Skeletal muscle tissue (tissue), 5 donors: ENCODE data around the gene C1QL2. TPM values are rescaled to one million over a fixed set of nuclear protein-coding genes. Genes with fewer than 3 reads are reported as not detected.

Source experiments
- H3K27ac ChIP-seq: one replicate; pipeline ENCODE4 v1.7.0; 2013; ENCODE audit warnings: mild to moderate bottlenecking, low read depth, low read length, inconsistent platforms
- H3K27me3 ChIP-seq, 3 donors: one replicate each; pipeline ENCODE4 v1.7.0; 2013; ENCODE audit warnings: low read length in 3 of 3; ENCODE audit not compliant: control insufficient read depth in 3 of 3, insufficient read depth in 3 of 3
- H3K36me3 ChIP-seq, 3 donors: one replicate each; pipeline ENCODE4 v1.7.0; 2013; ENCODE audit warnings: low read length in 3 of 3; ENCODE audit not compliant: control insufficient read depth in 3 of 3, insufficient read depth in 3 of 3
- H3K4me1 ChIP-seq, 3 donors: one replicate each; pipeline ENCODE4 v1.7.0; 2013; ENCODE audit warnings: low read length in 3 of 3, mild to moderate bottlenecking in 3 of 3; ENCODE audit not compliant: control insufficient read depth in 3 of 3, insufficient read depth in 3 of 3
- H3K4me3 ChIP-seq, 3 donors: one replicate each; pipeline ENCODE4 v1.7.0; 2013; ENCODE audit warnings: low read length in 3 of 3
- H3K9ac ChIP-seq, 3 donors: one replicate each; pipeline ENCODE4 v1.7.0; 2013; ENCODE audit warnings: low read length in 3 of 3, mild to moderate bottlenecking in 3 of 3, moderate library complexity in 2 of 3, low read depth in 1 of 3
- H3K9me3 ChIP-seq, 3 donors: one replicate each; pipeline ENCODE4 v1.7.0; 2013; ENCODE audit warnings: low read length in 3 of 3; ENCODE audit not compliant: control insufficient read depth in 3 of 3
- small RNA-seq: library from RNA; depleted of rRNA; stranded (forward); fragments of <200 nt; gene quantifications from one replicate; pipeline ENCODE3, GENCODE V24; 2014
- total RNA-seq: library from RNA; depleted of rRNA; stranded (reverse); fragments of >200 nt; gene quantifications from one replicate; pipeline ENCODE4 v1.2.3, GENCODE V29; 2014
- donor health status: Osteomylitis.

The C1QL2 gene
- total RNA-seq, 1 donor from 2014 or later: not detected

DNA sequence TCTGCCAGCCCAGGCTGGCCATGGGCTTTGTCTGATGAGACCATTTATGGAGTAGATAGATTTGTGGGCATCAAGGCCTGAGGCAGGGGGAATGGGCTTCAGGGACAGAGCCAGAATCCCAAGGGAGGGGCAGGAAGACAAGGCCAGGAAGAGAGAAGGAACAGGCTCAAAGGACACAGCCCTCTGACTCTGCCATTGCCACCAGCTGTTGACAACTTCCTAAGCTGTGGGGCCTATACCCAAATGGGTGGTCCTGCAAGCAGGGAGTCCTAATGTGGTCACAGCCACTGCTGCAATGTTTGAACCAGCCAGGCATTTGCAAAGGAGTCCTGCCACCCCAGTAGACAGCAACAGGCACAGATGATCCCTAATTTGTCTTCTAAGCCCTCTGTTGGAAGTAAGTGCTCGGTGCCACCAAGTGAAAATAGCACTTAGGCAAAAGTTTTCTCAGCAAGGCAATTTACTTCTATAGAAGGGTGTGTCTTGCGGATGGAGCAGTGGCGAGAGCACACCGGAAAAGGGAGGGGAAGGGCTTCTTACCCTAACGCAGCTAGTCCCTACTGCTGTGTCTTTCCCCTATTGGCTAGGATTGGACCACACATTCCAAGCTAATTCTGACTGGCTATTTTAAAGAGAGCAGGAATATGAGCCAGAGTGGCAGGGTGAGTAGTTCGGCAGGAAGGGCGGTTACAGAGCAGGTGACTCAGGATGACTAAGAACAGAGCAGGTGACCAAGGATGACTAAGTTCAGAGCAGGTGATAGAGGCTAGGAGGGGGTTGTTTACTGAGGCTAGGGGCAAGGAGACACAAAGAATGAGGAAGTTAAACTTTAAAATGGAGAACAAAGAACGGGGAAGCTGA is 47.2 kb downstream of the C1QL2 start:
- H3K4me3 ChIP-seq: no peak overlapping the region
- peaks cover 7 to 23% (median 11%) of the 10 kb centered on the region in 3 donors for H3K27me3 ChIP-seq
- H3K27ac ChIP-seq: no peak overlapping the region
- H3K36me3 ChIP-seq: no peaks in the 10 kb centered on the region
- no peaks in the 10 kb centered on the region for H3K4me1 ChIP-seq
- H3K9ac ChIP-seq: no peak overlapping the region
- peaks cover 0 to 4% (median 4%) of the 10 kb centered on the region in 3 donors for H3K9me3 ChIP-seq

DNA sequence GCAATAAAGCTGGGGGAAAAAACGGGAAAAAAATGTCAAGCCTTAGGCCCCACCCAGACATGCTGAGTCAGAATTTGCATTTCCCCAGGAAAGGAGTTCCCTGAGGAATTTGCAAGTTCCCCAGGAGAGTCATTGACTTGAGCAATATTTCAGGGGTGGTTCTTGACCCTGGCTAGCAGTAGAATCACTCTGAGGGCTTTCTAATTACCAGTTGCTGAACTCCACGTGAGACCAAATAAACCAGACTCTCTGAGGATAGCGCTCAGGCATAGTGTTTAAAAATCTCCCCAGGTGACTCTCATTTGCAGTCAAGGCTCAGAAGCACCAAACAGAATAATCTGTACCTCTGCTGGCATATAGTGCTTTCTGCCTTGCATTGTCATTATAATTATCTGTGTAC is 48.7 kb downstream of the C1QL2 start:
- Histone ChIP-seq H3K9ac (no peak overlapping the region), H3K27me3 (peaks cover 5 to 22% (median 7%) of the 10 kb centered on the region in 3 donors), H3K4me3 (no peak overlapping the region), H3K9me3 (peaks cover 0 to 4% (median 4%) of the 10 kb centered on the region in 3 donors), H3K27ac (no peak overlapping the region), H3K36me3 (no peaks in the 10 kb centered on the region), H3K4me1 (no peaks in the 10 kb centered on the region)

DNA sequence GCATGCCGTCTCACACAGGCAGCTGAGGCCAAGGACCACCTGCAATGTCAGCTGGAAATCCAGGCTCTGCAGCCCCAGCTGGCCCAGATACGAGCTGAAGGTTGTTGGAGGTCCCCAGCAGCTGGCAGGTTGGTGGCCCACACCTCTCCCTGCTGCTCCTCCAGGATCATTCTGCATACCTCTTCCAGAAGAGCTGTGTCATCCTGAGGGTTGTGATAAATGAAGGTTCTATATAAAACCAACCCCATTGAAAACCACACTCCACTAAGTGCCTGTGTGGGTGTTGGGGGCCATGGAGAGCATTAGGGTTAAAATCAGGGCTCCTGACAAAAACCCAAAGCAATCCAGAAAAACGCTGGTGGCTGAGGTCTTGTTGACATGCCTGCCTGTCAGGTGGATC is 50.4 kb downstream of the C1QL2 start:
- no peak overlapping the region for H3K27ac ChIP-seq
- no peaks in the 10 kb centered on the region for H3K36me3 ChIP-seq
- H3K4me3 ChIP-seq: no peak overlapping the region
- peaks cover 5 to 14% (median 7%) of the 10 kb centered on the region in 3 donors for H3K27me3 ChIP-seq
- H3K9me3 ChIP-seq: peaks cover 3 to 4% (median 4%) of the 10 kb centered on the region in 3 donors
- H3K4me1 ChIP-seq: no peaks in the 10 kb centered on the region
- H3K9ac ChIP-seq: no peak overlapping the region

DNA sequence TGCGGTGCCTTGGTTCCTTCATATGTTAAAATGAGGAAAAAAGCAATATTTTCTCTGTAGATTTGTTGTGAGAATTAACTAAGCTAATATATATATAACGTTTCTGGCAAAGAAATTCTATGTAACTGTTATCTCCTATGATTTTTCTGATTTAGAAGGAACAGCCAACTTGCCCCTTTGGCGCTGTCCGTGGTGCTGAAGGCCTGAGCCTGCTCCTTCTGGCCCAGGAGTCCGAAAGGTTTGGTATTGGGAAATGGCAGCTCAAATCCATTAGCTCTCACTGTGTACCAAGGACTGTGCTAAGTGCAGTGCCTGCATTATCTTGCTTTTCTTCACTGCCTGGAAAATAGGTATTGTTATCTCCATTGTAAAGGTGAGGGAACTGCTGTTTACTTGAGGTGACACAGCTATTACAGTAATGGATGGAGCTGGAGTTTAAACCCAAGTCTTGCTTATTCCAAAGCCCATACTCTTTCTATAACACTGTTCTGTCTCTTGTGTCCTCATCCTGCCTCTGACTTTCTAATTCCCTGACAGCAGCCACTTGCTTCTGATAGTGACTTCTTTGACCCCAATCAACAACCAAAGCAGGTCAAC is 52.2 kb downstream of the C1QL2 start:
- no peak overlapping the region for H3K9ac ChIP-seq
- no peak overlapping the region for H3K4me3 ChIP-seq
- no peak overlapping the region for H3K27ac ChIP-seq
- H3K9me3 ChIP-seq: peaks cover 4 to 6% (median 4%) of the 10 kb centered on the region in 3 donors
- H3K4me1 ChIP-seq: no peaks in the 10 kb centered on the region
- H3K27me3 ChIP-seq: peaks cover 0 to 6% (median 0%) of the 10 kb centered on the region in 3 donors
- no peaks in the 10 kb centered on the region for H3K36me3 ChIP-seq

Small RNA genes lying within 50 kb of the gene (small RNA-seq; reads per million reads assigned to genes)
- not detected for gene RN7SL468P

Other genes with a start within 250 kb of the C1QL2 start
- 0.52 TPM for gene MARCO, start 216.6 kb downstream of the C1QL2 start, total RNA-seq
- gene STEAP3, start 65.1 kb upstream of the C1QL2 start, total RNA-seq: 8.9 TPM
- 10.4 TPM for gene C2orf76, start 208.1 kb upstream of the C1QL2 start, total RNA-seq
- gene DBI, start 208.2 kb upstream of the C1QL2 start, total RNA-seq: 76.7 TPM